Measurements from ENCODE around the gene AMFR. TPM values are rescaled to one million over a fixed set of nuclear protein-coding genes. Genes with fewer than 3 reads are reported as not detected.
A peak's percentile ranks its signal among the peaks of the same experiment; 100 is the strongest.

Gene AMFR
- total RNA-seq, 1 donor from 2014 or later: 112 TPM

DNA sequence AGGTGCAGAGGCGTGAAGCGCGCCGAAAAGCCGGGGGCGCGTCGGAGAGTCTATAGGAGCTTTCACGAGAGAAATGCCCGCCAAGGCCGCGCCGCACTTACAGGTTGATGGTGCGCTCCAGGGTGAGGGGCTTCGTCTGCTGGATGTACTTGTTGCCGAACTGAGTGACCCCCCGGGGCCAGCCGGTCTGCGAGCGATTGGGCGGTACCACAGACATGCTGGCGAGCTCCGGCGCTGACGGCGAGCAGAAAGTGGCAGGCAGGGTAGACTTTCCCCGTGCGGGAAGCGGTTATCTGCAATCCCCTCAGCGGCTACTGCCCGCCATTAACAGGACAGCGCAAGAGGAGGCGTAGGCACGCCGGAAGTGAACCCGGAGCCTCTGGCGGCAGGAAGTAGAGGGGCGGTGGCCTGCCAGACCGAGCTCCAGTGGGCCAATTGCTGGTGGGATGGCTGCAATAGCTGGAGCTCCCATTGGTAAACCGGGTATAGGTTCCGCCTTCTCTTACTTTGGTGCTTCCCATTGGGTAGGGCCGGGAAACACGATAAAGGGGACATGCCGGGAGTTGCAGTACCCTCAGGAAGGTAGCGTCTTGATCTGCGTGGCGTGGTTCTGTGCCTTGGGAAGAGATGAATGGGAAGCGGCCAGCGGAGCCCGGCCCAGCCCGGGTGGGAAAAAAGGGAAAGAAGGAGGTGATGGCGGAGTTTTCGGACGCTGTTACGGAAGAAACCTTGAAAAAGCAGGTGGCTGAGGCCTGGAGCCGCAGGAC, 25.8 kb upstream of the AMFR start, which contains the start of the genes NUDT21 and OGFOD1:
NUDT21 (minus strand) TSS at position 347 of the 767 bp plus-strand sequence; CDS start at position 217, 130 bp downstream.
OGFOD1 (plus strand) TSS at position 569 of the 767 bp plus-strand sequence; CDS start at position 628, 59 bp downstream.
- no peaks in the 10 kb centered on the region for H3K27me3 ChIP-seq
- peaks cover 23 to 26% of the 10 kb centered on the region in 2 donors for H3K4me1 ChIP-seq
- peak; percentile 88 to 97 for DNase-seq (ENCODE audit: low spot score in 2 of 2)
- intact Hi-C loops (cut with DNase I): loop anchor here (2.0 to 5.0 kb wide), 2 partner anchors 26 to 156 kb away; partner anchors contain the start of genes AMFR and MT2A
- TF ChIP-seq, protein P1, sequence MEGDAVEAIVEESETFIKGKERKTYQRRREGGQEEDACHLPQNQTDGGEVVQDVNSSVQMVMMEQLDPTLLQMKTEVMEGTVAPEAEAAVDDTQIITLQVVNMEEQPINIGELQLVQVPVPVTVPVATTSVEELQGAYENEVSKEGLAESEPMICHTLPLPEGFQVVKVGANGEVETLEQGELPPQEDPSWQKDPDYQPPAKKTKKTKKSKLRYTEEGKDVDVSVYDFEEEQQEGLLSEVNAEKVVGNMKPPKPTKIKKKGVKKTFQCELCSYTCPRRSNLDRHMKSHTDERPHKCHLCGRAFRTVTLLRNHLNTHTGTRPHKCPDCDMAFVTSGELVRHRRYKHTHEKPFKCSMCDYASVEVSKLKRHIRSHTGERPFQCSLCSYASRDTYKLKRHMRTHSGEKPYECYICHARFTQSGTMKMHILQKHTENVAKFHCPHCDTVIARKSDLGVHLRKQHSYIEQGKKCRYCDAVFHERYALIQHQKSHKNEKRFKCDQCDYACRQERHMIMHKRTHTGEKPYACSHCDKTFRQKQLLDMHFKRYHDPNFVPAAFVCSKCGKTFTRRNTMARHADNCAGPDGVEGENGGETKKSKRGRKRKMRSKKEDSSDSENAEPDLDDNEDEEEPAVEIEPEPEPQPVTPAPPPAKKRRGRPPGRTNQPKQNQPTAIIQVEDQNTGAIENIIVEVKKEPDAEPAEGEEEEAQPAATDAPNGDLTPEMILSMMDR (IDR thresholded peaks at IDR 0.05): no peak
- H3K27ac ChIP-seq: peak within 1 kb of the TSS; percentile 84 to 92
- H3K9me3 ChIP-seq: no peaks in the 10 kb centered on the region
- H3K36me3 ChIP-seq: peaks cover 25 to 39% of the 10 kb centered on the region in 2 donors
- peak within 1 kb of the TSS; percentile 86 to 90 for H3K4me3 ChIP-seq

DNA sequence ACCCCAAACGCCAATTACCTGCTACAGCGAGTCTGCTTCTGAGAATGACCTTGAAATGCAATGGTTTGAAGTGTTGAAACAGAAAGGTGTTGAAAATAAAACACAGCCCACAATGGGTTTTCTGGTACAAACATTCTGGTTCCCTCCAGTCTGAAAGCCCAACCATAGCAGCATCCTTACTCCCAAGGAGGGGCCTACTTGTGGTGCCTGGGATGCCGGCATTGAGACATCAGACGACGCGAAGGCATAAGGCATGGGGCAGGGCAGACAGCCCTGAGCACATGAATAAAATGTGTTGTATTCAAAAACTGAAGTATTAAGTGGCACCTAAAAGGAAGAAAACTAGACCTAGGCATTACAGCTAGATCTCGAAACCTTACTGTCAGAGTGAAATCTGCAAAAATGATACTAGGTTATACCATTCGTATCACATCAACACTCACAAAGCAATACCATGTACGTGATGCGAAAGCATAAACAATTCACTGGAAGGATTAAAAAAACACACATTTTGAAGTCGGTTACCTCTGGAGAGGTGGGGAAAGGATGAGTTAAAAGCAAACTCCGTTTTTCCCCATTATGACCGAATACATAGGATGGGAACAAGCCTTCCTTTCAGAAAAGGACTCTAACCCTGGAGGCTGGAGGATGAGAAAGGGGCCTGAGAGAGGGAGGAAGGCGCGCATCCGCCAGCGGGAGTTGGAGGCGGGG, 25.1 kb upstream of the AMFR start:
- peaks cover 17 to 32% of the 10 kb centered on the region in 2 donors for H3K36me3 ChIP-seq
- intact Hi-C loops (cut with DNase I): loop anchor here (2.0 to 5.0 kb wide), 2 partner anchors 26 to 157 kb away; partner anchors contain the start of genes AMFR and MT2A
- peak overlapping the region; percentile 86 to 90 for H3K4me3 ChIP-seq
- no peaks in the 10 kb centered on the region for H3K27me3 ChIP-seq
- TF ChIP-seq, protein P1 (IDR thresholded peaks at IDR 0.05): no peak
- H3K4me1 ChIP-seq: peaks cover 23 to 26% of the 10 kb centered on the region in 2 donors
- no peaks in the 10 kb centered on the region for H3K9me3 ChIP-seq
- H3K27ac ChIP-seq: peak overlapping the region; percentile 84 to 92
- DNase-seq (ENCODE audit: low spot score in 2 of 2): no peak

GRCh38 chr16:56448005-56448404, 22.7 kb upstream of the AMFR start:
- DNase-seq (ENCODE audit: low spot score in 2 of 2): no peak
- Histone ChIP-seq H3K27me3 (no peaks in the 10 kb centered on the region), H3K36me3 (peaks cover 23 to 26% of the 10 kb centered on the region in 2 donors), H3K4me3 (no peak overlapping the region), H3K9me3 (no peaks in the 10 kb centered on the region), H3K4me1 (peaks cover 21 to 23% of the 10 kb centered on the region in 2 donors), H3K27ac (no peak overlapping the region)
- intact Hi-C loops (cut with DNase I): no loop called here
- TF ChIP-seq, protein P1 (IDR thresholded peaks at IDR 0.05): no peak

DNA sequence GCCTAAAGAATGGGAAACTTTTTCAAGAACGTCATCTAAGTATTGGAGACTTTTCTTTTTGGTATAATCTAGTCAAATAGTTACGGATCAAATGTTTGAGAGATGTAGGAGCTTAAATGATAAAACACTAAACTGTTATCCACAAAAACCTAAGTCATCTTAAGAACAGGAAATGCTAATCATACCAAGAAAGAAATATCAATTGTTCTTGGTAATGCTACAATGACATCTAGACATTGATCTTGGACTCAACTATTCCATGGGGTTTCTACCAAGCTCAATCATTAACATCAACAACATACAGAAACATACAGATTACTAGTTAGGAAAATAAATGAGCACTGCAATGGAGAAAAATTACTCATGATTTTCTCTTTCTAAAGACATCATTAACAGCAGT, 21.9 kb upstream of the AMFR start:
- no peak overlapping the region for H3K4me3 ChIP-seq
- intact Hi-C loops (cut with DNase I): no loop called here
- peaks cover 24 to 29% of the 10 kb centered on the region in 2 donors for H3K36me3 ChIP-seq
- H3K27me3 ChIP-seq: no peaks in the 10 kb centered on the region
- no peak overlapping the region for H3K27ac ChIP-seq
- no peak for DNase-seq (ENCODE audit: low spot score in 2 of 2)
- H3K4me1 ChIP-seq: peaks cover 14 to 17% of the 10 kb centered on the region in 2 donors
- TF ChIP-seq, protein P1 (IDR thresholded peaks at IDR 0.05): no peak
- H3K9me3 ChIP-seq: no peaks in the 10 kb centered on the region

DNA sequence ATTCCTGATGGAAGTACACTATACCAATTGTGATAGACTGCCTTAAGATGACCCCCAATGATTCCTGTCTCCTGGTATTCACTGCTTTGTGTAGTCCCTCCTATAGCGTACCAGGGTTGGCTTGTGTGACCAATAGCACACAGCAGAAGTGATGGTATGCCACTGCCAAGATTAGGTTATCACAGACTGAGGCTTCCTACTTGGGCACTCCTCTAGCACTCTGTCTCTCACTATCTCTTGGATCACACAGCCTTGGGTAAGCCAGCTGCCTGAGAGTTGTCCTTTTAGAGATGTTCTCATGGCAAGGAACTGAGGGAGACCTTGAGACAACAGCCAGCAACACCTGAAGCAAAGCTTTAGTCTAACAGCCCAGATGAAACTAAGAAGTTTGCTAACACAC, 12.7 kb upstream of the AMFR start:
- TF ChIP-seq, protein P1 (IDR thresholded peaks at IDR 0.05): no peak
- Histone ChIP-seq H3K4me1 (no peaks in the 10 kb centered on the region), H3K27ac (no peak overlapping the region), H3K27me3 (no peaks in the 10 kb centered on the region), H3K36me3 (peaks cover 36 to 52% of the 10 kb centered on the region in 2 donors), H3K4me3 (no peak overlapping the region), H3K9me3 (no peaks in the 10 kb centered on the region)
- intact Hi-C loops (cut with DNase I): no loop called here
- no peak for DNase-seq (ENCODE audit: low spot score in 2 of 2)
